RPMI8226 (cell line): ENCODE measurements around the gene DBNDD2.
A peak's percentile ranks its signal among the peaks of the same experiment; 100 is the strongest.

Experiments
- DNase-seq: peaks from one replicate; pipeline ENCODE4 v3.0.0-alpha.2; 2015

DBNDD2 gene

GRCh38 chr20:45452772-45453691, 44.9 kb downstream of the DBNDD2 start:
- DNase-seq: no peak

GRCh38 chr20:45456632-45457031, 48.5 kb downstream of the DBNDD2 start:
- DNase-seq: peak; percentile 57

GRCh38 chr20:45459606-45460005, 51.5 kb downstream of the DBNDD2 start:
- DNase-seq: no peak
